ENCODE data around the gene TMEM53. TPM values are rescaled to one million over a fixed set of nuclear protein-coding genes. Genes with fewer than 3 reads are reported as not detected.

The TMEM53 gene
- total RNA-seq, 6 experiments from 2014 or later, result 3.2 to 5.0 (median 4.4) TPM

DNA sequence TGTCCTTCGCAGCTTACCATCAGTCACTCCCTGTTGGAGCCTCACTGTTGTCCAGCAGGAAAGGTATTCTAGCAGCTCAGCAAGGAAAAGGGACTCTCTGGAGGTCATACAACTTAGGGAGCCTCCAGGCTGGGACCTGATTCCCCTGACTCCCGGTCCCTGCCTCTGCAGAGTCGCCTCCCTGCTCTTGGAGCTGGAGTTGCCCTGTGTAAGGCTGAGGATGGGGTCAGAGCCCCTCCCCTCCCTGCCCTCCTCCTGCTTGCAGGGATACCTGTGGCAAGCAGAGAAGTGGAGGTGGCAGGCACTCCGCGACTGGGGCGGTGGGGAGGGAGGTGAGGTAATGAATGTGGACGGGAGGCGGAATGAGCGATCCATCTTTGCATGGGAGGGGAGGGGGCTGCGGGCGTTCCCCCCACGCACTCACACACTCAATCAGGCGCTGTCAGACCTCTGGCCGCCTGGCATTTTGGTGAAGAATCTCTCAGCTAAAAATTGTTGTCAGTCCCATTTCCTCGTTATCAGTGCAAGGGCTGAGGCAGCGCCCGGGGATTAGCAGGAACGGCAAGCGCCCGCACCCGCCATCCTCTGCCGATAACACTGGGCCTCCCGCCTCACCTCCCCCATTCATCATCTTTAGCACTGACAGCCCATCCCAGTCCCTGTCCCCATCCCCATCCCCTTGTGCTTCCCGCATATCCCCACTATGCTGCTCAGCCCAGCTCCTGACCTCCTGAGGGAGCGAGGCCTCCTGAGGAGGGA, 64.3 kb downstream of the TMEM53 start:
- no peak overlapping the region for H3K27ac Mint-ChIP-seq
- TF ChIP-seq, protein P1, sequence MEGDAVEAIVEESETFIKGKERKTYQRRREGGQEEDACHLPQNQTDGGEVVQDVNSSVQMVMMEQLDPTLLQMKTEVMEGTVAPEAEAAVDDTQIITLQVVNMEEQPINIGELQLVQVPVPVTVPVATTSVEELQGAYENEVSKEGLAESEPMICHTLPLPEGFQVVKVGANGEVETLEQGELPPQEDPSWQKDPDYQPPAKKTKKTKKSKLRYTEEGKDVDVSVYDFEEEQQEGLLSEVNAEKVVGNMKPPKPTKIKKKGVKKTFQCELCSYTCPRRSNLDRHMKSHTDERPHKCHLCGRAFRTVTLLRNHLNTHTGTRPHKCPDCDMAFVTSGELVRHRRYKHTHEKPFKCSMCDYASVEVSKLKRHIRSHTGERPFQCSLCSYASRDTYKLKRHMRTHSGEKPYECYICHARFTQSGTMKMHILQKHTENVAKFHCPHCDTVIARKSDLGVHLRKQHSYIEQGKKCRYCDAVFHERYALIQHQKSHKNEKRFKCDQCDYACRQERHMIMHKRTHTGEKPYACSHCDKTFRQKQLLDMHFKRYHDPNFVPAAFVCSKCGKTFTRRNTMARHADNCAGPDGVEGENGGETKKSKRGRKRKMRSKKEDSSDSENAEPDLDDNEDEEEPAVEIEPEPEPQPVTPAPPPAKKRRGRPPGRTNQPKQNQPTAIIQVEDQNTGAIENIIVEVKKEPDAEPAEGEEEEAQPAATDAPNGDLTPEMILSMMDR (IDR thresholded peaks at IDR 0.05), result peak; percentile 59
- no peaks in the 10 kb centered on the region for H3K36me3 Mint-ChIP-seq (ENCODE audit: low read depth)
- H3K4me3 Mint-ChIP-seq, result no peak overlapping the region
- no peaks in the 10 kb centered on the region for H3K9me3 Mint-ChIP-seq
- no peak for DNase-seq
- H3K27me3 Mint-ChIP-seq (ENCODE audit: insufficient read depth), result no peaks in the 10 kb centered on the region; the same call in none of the 2 replicates
- H3K4me1 Mint-ChIP-seq (ENCODE audit: low read depth), result peaks cover 20% of the 10 kb centered on the region

DNA sequence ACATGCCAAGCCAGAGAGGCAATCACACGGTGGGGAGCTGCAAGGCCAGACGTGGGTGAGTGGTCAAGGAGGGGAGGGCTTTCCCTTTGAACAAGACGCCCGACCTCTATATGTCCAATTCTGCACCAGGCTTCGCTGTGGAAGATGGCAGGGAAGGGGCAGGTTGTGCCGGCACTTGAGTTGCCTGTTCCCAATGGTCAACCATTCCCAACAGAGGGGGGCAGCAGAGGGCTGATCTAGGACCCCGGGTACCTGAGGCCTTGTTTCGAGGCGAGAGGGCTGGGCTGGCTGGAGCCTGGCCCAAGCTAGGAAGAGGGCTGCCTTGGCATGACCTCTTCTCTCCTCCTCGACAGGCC, 64.9 kb downstream of the TMEM53 start:
- H3K4me1 Mint-ChIP-seq (ENCODE audit: low read depth), result peaks cover 20% of the 10 kb centered on the region
- no peak overlapping the region for H3K27ac Mint-ChIP-seq
- no peaks in the 10 kb centered on the region for H3K36me3 Mint-ChIP-seq (ENCODE audit: low read depth)
- H3K9me3 Mint-ChIP-seq, result no peaks in the 10 kb centered on the region
- TF ChIP-seq, protein P1 (IDR thresholded peaks at IDR 0.05), result peak; percentile 89
- H3K27me3 Mint-ChIP-seq (ENCODE audit: insufficient read depth), result no peaks in the 10 kb centered on the region; the same call in 1 of the 2 replicates
- peak; percentile 46 for DNase-seq
- H3K4me3 Mint-ChIP-seq, result no peak overlapping the region

DNA sequence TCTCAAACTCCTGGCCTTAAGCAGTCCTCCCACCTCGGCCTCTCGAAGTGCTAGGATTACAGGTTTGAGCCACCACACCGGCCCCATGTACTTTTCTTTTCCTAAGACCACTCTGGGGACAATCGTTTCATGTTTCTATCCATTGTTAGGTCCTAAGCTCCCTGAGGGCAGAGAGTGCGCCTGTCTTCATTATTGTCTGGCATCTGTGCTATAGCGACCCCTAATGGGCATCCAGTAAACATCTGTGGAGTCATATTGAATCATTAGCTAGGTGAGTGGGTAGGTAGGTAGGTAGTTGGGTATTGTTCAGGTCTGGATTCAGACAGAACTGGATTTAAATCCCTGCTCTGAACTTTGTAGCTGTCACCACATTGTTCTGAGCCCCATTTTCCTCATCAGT, 66.1 kb downstream of the TMEM53 start:
- Mint-ChIP-seq H3K9me3 (no peaks in the 10 kb centered on the region), H3K4me1 (ENCODE audit: low read depth) (peaks cover 20% of the 10 kb centered on the region), H3K27ac (no peak overlapping the region), H3K27me3 (ENCODE audit: insufficient read depth) (peaks cover 5% of the 10 kb centered on the region), H3K4me3 (no peak overlapping the region), H3K36me3 (ENCODE audit: low read depth) (no peaks in the 10 kb centered on the region)
- no peak for DNase-seq
- TF ChIP-seq, protein P1 (IDR thresholded peaks at IDR 0.05), result peak; percentile 70

DNA sequence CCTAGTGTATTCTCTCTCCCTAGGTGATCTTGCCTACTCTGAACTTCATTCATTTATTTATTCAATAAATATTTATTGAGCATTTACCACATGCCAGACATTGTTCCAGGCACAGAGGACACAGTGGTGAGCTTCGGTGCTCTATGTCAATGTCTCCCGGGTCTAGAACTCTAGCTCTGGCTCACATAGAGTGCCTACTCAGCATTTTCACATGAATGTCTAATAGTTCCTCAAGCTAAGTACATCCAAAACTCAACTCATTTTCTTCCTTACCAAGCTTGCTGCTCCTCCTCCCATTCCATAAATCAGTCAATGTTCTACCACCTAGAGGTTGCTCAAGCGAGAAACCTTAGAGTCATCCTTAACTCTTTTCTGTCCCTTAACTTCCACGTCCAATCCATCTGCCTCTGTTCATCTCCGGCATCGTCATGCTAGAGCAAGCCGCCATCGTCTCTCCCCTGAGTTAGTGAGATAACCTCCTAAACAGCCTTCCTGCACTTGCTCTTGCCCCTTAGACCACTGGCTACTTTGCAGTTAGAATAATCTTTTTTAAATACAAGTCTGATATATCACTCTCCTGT, 67.5 kb downstream of the TMEM53 start:
- Mint-ChIP-seq H3K27me3 (ENCODE audit: insufficient read depth) (peaks cover 5% of the 10 kb centered on the region), H3K4me1 (ENCODE audit: low read depth) (peaks cover 20% of the 10 kb centered on the region), H3K27ac (no peak overlapping the region), H3K4me3 (no peak overlapping the region), H3K36me3 (ENCODE audit: low read depth) (no peaks in the 10 kb centered on the region), H3K9me3 (no peaks in the 10 kb centered on the region)
- no peak for DNase-seq
- TF ChIP-seq, protein P1 (IDR thresholded peaks at IDR 0.05), result no peak

DNA sequence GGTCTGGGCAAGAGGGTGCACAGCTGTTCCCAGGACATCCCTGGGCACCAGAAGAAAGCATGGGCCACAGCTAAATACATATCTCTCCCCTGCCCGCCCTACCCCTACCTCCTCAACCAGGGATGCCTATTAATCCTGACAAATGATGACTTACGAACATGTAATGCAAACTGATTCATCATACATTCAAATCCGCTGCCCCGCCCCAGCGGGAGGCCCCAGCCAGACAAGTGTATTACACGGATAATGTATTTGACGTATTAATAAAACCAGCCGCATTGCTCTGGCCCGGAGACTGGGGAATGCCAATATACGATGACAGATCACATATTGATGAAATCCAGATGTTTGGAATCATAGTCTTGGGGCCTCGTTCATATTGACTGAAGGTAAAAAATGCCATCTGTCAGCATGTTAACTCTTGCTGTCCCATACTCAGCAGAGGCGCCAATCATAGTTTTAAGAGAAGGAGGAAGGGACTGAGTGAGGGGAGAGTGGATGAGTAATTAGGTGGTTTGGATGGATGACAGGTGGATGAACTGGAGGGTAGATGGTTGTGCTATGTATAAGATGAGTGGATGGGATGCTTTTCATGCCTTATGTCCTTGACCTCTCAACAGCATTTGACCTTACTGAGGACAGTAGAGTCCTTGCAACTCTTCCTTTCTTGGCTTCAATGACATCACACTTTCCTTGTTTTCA, 68.2 kb downstream of the TMEM53 start:
- peaks cover 20% of the 10 kb centered on the region for H3K4me1 Mint-ChIP-seq (ENCODE audit: low read depth)
- H3K27ac Mint-ChIP-seq, result no peak overlapping the region
- H3K4me3 Mint-ChIP-seq, result no peak overlapping the region; the same call in 1 of the 2 replicates
- H3K9me3 Mint-ChIP-seq, result no peaks in the 10 kb centered on the region
- TF ChIP-seq, protein P1 (IDR thresholded peaks at IDR 0.05), result no peak
- H3K36me3 Mint-ChIP-seq (ENCODE audit: low read depth), result no peaks in the 10 kb centered on the region
- DNase-seq, result no peak
- peaks cover 5% of the 10 kb centered on the region for H3K27me3 Mint-ChIP-seq (ENCODE audit: insufficient read depth)
